Adipocyte (in vitro differentiated cells): ENCODE measurements around the gene KRTAP12-3.
"Not testable (repeated sequence)": the region's sequence is repeated elsewhere in the genome, so short reads cannot be mapped to it uniquely, and the experiment has no call there.

Source experiments
- DNase-seq: peaks from one replicate; pipeline ENCODE4 v3.0.0-alpha.2; 2015; ENCODE audit warnings: low read depth
- H3K27me3 ChIP-seq: replicated peaks from 2 replicates; pipeline ENCODE4 v1.7.0; 2013; ENCODE audit warnings: mild to moderate bottlenecking, low read length, moderate library complexity; ENCODE audit not compliant: control insufficient read depth, insufficient read depth
- H3K36me3 ChIP-seq: 2 replicates; pipeline ENCODE4 v1.7.0; 2013; ENCODE audit warnings: low read length, mild to moderate bottlenecking, moderate library complexity; ENCODE audit not compliant: control insufficient read depth, insufficient read depth, severe bottlenecking
- H3K4me1 ChIP-seq: 2 replicates; pipeline ENCODE4 v1.7.0; 2013; ENCODE audit warnings: mild to moderate bottlenecking, low read length, moderate library complexity; ENCODE audit not compliant: control insufficient read depth, insufficient read depth
- H3K4me3 ChIP-seq: 2 replicates; pipeline ENCODE4 v1.7.0; 2013; ENCODE audit warnings: mild to moderate bottlenecking, low read length, moderate library complexity
- H3K9ac ChIP-seq: 2 replicates; pipeline ENCODE4 v1.7.0; 2013; ENCODE audit warnings: mild to moderate bottlenecking, low read length, moderate library complexity
- H3K9me3 ChIP-seq: 2 replicates; pipeline ENCODE4 v1.7.0; 2013; ENCODE audit warnings: mild to moderate bottlenecking, low read length, moderate library complexity; ENCODE audit not compliant: control insufficient read depth

The KRTAP12-3 gene

GRCh38 chr21:44627831-44628233, 29.9 kb upstream of the KRTAP12-3 start:
- H3K36me3 ChIP-seq, H3K4me1 ChIP-seq, H3K4me3 ChIP-seq, H3K27me3 ChIP-seq, DNase-seq, H3K9ac ChIP-seq: not testable (repeated sequence)
- peaks cover 46% of the 10 kb centered on the region for H3K9me3 ChIP-seq

- H3K36me3 ChIP-seq, result no peaks in the 10 kb centered on the region
- no peaks in the 10 kb centered on the region for H3K4me1 ChIP-seq
- no peak overlapping the region for H3K9ac ChIP-seq
- no peak overlapping the region for H3K4me3 ChIP-seq
- peaks cover 42% of the 10 kb centered on the region for H3K9me3 ChIP-seq
- DNase-seq, result no peak
- no peaks in the 10 kb centered on the region for H3K27me3 ChIP-seq
These were observed 28.9 kb upstream of the KRTAP12-3 start for GRCh38 chr21:44628707-44629391.

GRCh38 chr21:44630440-44630839, 27.3 kb upstream of the KRTAP12-3 start:
- Histone ChIP-seq H3K27me3 (no peaks in the 10 kb centered on the region), H3K36me3 (no peaks in the 10 kb centered on the region), H3K9ac (no peak overlapping the region), H3K4me1 (no peaks in the 10 kb centered on the region), H3K4me3 (no peak overlapping the region), H3K9me3 (peaks cover 31% of the 10 kb centered on the region)
- no peak for DNase-seq

GRCh38 chr21:44632067-44632466, 25.7 kb upstream of the KRTAP12-3 start:
- no peak overlapping the region for H3K9ac ChIP-seq
- H3K9me3 ChIP-seq, result peaks cover 31% of the 10 kb centered on the region
- no peaks in the 10 kb centered on the region for H3K27me3 ChIP-seq
- H3K4me3 ChIP-seq, result no peak overlapping the region
- H3K4me1 ChIP-seq, result no peaks in the 10 kb centered on the region
- no peak for DNase-seq
- no peaks in the 10 kb centered on the region for H3K36me3 ChIP-seq

GRCh38 chr21:44636209-44637017, 21.3 kb upstream of the KRTAP12-3 start:
- H3K27me3 ChIP-seq, result no peaks in the 10 kb centered on the region
- H3K4me3 ChIP-seq, result no peak overlapping the region
- DNase-seq, result no peak
- no peaks in the 10 kb centered on the region for H3K36me3 ChIP-seq
- peaks cover 27% of the 10 kb centered on the region for H3K9me3 ChIP-seq
- no peak overlapping the region for H3K9ac ChIP-seq
- no peaks in the 10 kb centered on the region for H3K4me1 ChIP-seq

GRCh38 chr21:44637018-44637850, 20.5 kb upstream of the KRTAP12-3 start, which contains the start of gene KRTAP10-10:
Gene KRTAP10-10 (plus strand): TSS chr21:44637356. CDS start chr21:44637418, 62 bp downstream.
- no peak for DNase-seq
- H3K4me1 ChIP-seq, result no peaks in the 10 kb centered on the region
- H3K9ac ChIP-seq, result no peak within 1 kb of the TSS
- H3K36me3 ChIP-seq, result no peaks in the 10 kb centered on the region
- H3K9me3 ChIP-seq, result peaks cover 22% of the 10 kb centered on the region
- no peak within 1 kb of the TSS for H3K4me3 ChIP-seq
- H3K27me3 ChIP-seq, result no peaks in the 10 kb centered on the region

GRCh38 chr21:44637851-44638348, 19.8 kb upstream of the KRTAP12-3 start:
- H3K4me1 ChIP-seq, H3K27me3 ChIP-seq, H3K36me3 ChIP-seq, H3K9ac ChIP-seq, DNase-seq, H3K4me3 ChIP-seq: not testable (repeated sequence)
- H3K9me3 ChIP-seq, result peaks cover 18% of the 10 kb centered on the region

GRCh38 chr21:44638506-44639330, 19.0 kb upstream of the KRTAP12-3 start:
- H3K4me1 ChIP-seq, H3K9ac ChIP-seq, DNase-seq, H3K4me3 ChIP-seq, H3K27me3 ChIP-seq, H3K36me3 ChIP-seq: not testable (repeated sequence)
- H3K9me3 ChIP-seq, result peaks cover 18% of the 10 kb centered on the region

GRCh38 chr21:44639331-44639655, 18.4 kb upstream of the KRTAP12-3 start:
- Histone ChIP-seq H3K4me3 (no peak overlapping the region), H3K27me3 (no peaks in the 10 kb centered on the region), H3K9me3 (peaks cover 24% of the 10 kb centered on the region), H3K9ac (no peak overlapping the region), H3K4me1 (no peaks in the 10 kb centered on the region), H3K36me3 (no peaks in the 10 kb centered on the region)
- no peak for DNase-seq

GRCh38 chr21:44640761-44641160, 17.0 kb upstream of the KRTAP12-3 start:
- H3K27me3 ChIP-seq, result no peaks in the 10 kb centered on the region
- no peak for DNase-seq
- H3K4me1 ChIP-seq, result no peaks in the 10 kb centered on the region
- H3K9me3 ChIP-seq, result peaks cover 32% of the 10 kb centered on the region
- no peaks in the 10 kb centered on the region for H3K36me3 ChIP-seq
- H3K4me3 ChIP-seq, result no peak overlapping the region
- no peak overlapping the region for H3K9ac ChIP-seq
